Heart left ventricle (tissue), 13 donors: ENCODE data around the gene MYH14.

Source experiments
- POLR2A ChIP-seq, 2 donors: fragments of 450-650 bp; IDR thresholded peaks; one replicate each; pipeline ENCODE4 v1.6.1; 2017; ENCODE audit warnings: antibody characterized with exemption in 2 of 2, mild to moderate bottlenecking in 2 of 2, moderate library complexity in 2 of 2
- TF ChIP-seq, protein P1 (sequence below), 12 donors: fragments of 200-600 bp; sonication (generic) in 4 of 12; IDR thresholded peaks; one replicate each; pipeline versions ENCODE4 v1.5.0 to v1.8.0; 2018 to 2022; ENCODE audit warnings: antibody characterized with exemption in 12 of 12, mild to moderate bottlenecking in 5 of 12
- donor health status: ischemic (EF 13 %, LVEDD 7.1; RV severe dilation, severe dysfunction).
- donor health status: DM: no; HTN: yes; CAD: no.
- donor health status: DM: no; HTN: no; CAD: no.
- donor health status: ischemic (EF 25% LVEDD 6.9; RV normal size, moderate dysfunction).
- donor health status: ischemic (EF 25% LVEDD 5.7; RV mildly dilated, moderate dysfunction).
- donor health status: ischemic (EF 35%, LVEDD 5.7; RV mildly dilated, moderate dysfunction).
- donor health status: nonischemic (EF 11% LVEDD 7.7; RV severe dilation, severe dysfunction).
- donor health status: DM: yes; HTN: yes; CAD: no.
- donor health status: PGD.
- donor health status: ischemic (EF 29% LVEDD 5.4; RV normal size, mild dysfunction).
- donor health status: nonischemic (EF 23%, LVEDD 6.1; RV moderate dilation, normal function).

DNA sequence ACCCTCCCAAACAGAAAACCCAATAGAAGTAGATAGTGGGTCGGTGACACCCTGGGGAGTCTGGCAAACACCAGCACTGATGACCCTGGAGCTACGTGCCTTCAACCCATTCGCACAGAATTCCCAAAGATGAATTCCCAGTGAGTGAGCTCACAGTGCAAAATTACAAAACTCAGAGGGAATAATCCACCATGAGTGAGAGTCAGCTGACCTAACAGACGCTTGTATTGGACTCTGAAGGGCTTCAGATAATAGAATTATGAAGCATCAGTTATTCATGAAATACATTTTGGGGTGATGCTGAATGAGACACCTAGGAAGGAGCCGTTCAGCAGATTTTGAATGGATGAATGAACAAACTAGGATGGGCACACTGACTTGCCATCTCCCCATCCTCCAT, 85.5 kb downstream of the MYH14 start:
- TF ChIP-seq, protein P1, sequence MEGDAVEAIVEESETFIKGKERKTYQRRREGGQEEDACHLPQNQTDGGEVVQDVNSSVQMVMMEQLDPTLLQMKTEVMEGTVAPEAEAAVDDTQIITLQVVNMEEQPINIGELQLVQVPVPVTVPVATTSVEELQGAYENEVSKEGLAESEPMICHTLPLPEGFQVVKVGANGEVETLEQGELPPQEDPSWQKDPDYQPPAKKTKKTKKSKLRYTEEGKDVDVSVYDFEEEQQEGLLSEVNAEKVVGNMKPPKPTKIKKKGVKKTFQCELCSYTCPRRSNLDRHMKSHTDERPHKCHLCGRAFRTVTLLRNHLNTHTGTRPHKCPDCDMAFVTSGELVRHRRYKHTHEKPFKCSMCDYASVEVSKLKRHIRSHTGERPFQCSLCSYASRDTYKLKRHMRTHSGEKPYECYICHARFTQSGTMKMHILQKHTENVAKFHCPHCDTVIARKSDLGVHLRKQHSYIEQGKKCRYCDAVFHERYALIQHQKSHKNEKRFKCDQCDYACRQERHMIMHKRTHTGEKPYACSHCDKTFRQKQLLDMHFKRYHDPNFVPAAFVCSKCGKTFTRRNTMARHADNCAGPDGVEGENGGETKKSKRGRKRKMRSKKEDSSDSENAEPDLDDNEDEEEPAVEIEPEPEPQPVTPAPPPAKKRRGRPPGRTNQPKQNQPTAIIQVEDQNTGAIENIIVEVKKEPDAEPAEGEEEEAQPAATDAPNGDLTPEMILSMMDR (IDR thresholded peaks at IDR 0.05): no peak
- no peak for TF ChIP-seq POLR2A (IDR thresholded peaks at IDR 0.05)
